ACC112 (cell line): ENCODE results near the gene ARHGAP9.
"Not testable (repeated sequence)": the region's sequence is repeated elsewhere in the genome, so short reads cannot be mapped to it uniquely, and the experiment has no call there.

ENCODE experiments used
- H2AFZ ChIP-seq: fragments of 200-600 bp; sonication (generic); one replicate; pipeline ENCODE4 v1.6.0; 2017; ENCODE audit warnings: antibody characterized with exemption, low read length; ENCODE audit not compliant: unreplicated experiment
- H3K27ac ChIP-seq: fragments of 200-600 bp; sonication (generic); 2 replicates; pipeline ENCODE4 v1.5.1; 2014; ENCODE audit warnings: low read depth, mild to moderate bottlenecking, antibody characterized with exemption, low read length, moderate library complexity
- H3K27me3 ChIP-seq: fragments of 200-600 bp; sonication (generic); 2 replicates; pipeline ENCODE4 v1.6.1; 2014; ENCODE audit warnings: mild to moderate bottlenecking, antibody characterized with exemption, low read length, moderate library complexity, mixed read lengths; ENCODE audit not compliant: insufficient read depth
- H3K36me3 ChIP-seq: fragments of 200-600 bp; sonication (generic); 2 replicates; pipeline ENCODE4 v1.6.1; 2016; ENCODE audit warnings: mild to moderate bottlenecking, antibody characterized with exemption, low read length, moderate library complexity, mixed read lengths; ENCODE audit not compliant: insufficient read depth
- H3K4me1 ChIP-seq: fragments of 200-600 bp; sonication (generic); one replicate; pipeline ENCODE4 v1.6.1; 2016; ENCODE audit warnings: low read length, mixed read lengths; ENCODE audit not compliant: insufficient read depth, unreplicated experiment, control insufficient read depth
- H3K4me3 ChIP-seq: fragments of 200-600 bp; sonication (generic); 2 replicates; pipeline ENCODE4 v1.5.1; 2014; ENCODE audit warnings: mild to moderate bottlenecking, low read depth, low read length
- H3K79me2 ChIP-seq: fragments of 200-600 bp; sonication (generic); one replicate; pipeline ENCODE4 v1.6.0; 2016; ENCODE audit warnings: low read length; ENCODE audit not compliant: control insufficient read depth, unreplicated experiment, insufficient read depth

Gene ARHGAP9

GRCh38 chr12:57431654-57432188, 47.9 kb downstream of the ARHGAP9 start:
- Histone ChIP-seq H3K4me1 (peaks cover 9% of the 10 kb centered on the region), H3K4me3 (peak overlapping the region; percentile 89), H3K27ac (peak overlapping the region; percentile 69), H3K27me3 (no peaks in the 10 kb centered on the region), H2AFZ (peak overlapping the region; percentile 54), H3K79me2 (peaks cover 22% of the 10 kb centered on the region), H3K36me3 (no peaks in the 10 kb centered on the region)

- H2AFZ ChIP-seq = peak within 1 kb of the TSS; percentile 90
Measured at GRCh38 chr12:57430931-57431566, 48.6 kb downstream of the ARHGAP9 start, which contains the start of gene R3HDM2. Gene R3HDM2 (minus strand): TSS chr12:57431043. CDS start chr12:57310428, 120,615 bp downstream.

GRCh38 chr12:57430112-57430930, 49.3 kb downstream of the ARHGAP9 start:
- H3K4me3 ChIP-seq = peak overlapping the region; percentile 89
- peak overlapping the region; percentile 69 for H3K27ac ChIP-seq
- H3K4me1 ChIP-seq = peaks cover 9% of the 10 kb centered on the region
- H2AFZ ChIP-seq = peak overlapping the region; percentile 90
- H3K36me3 ChIP-seq = no peaks in the 10 kb centered on the region
- H3K27me3 ChIP-seq = no peaks in the 10 kb centered on the region
- peaks cover 32% of the 10 kb centered on the region for H3K79me2 ChIP-seq

More at GRCh38 chr12:57430931-57431566, 48.6 kb downstream of the ARHGAP9 start, which contains the start of gene R3HDM2:
- no peaks in the 10 kb centered on the region for H3K27me3 ChIP-seq
- H3K79me2 ChIP-seq = peaks cover 28% of the 10 kb centered on the region
- H3K27ac ChIP-seq = peak within 1 kb of the TSS; percentile 69
- peaks cover 9% of the 10 kb centered on the region for H3K4me1 ChIP-seq
- peak within 1 kb of the TSS; percentile 89 for H3K4me3 ChIP-seq
- no peaks in the 10 kb centered on the region for H3K36me3 ChIP-seq

GRCh38 chr12:57429473-57430111, 50.1 kb downstream of the ARHGAP9 start:
- H3K79me2 ChIP-seq = peaks cover 34% of the 10 kb centered on the region
- H3K36me3 ChIP-seq = no peaks in the 10 kb centered on the region
- H3K4me1 ChIP-seq = peaks cover 9% of the 10 kb centered on the region
- peak overlapping the region; percentile 89 for H3K4me3 ChIP-seq
- no peaks in the 10 kb centered on the region for H3K27me3 ChIP-seq
- peak overlapping the region; percentile 69 for H3K27ac ChIP-seq
- peak overlapping the region; percentile 90 for H2AFZ ChIP-seq

DNA sequence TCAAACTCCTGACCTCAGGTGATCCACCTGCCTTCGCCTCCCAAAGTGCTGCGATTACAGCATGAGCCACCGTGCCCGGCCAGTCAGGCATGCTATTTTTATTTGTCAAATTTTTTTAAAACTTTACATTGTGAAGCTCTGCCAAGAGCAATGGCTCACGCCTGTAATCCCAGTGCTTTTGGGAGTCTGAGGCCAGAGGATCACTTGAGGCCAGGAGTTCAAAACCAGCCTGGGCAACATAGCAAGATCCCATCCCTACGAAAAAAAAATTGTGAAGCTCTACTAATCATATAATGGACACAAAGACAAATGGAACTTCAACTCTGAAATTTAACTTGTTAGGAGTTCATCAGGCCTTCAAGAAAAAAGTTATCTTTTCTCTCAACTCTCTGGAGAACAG, 50.7 kb downstream of the ARHGAP9 start:
- Histone ChIP-seq H3K36me3 (no peaks in the 10 kb centered on the region), H3K4me3 (no peak overlapping the region; the same call in 1 of the 2 replicates), H3K79me2 (peaks cover 37% of the 10 kb centered on the region)

GRCh38 chr12:57426948-57427347, 52.7 kb downstream of the ARHGAP9 start:
- peaks cover 37% of the 10 kb centered on the region for H3K79me2 ChIP-seq
- not testable (repeated sequence) for H2AFZ ChIP-seq, H3K27me3 ChIP-seq, H3K4me3 ChIP-seq, H3K36me3 ChIP-seq, H3K4me1 ChIP-seq, H3K27ac ChIP-seq

More for the DNA sequence above, 50.7 kb downstream of the ARHGAP9 start:
- Histone ChIP-seq H2AFZ (no peak overlapping the region), H3K27me3 (no peaks in the 10 kb centered on the region), H3K4me1 (peaks cover 9% of the 10 kb centered on the region), H3K27ac (no peak overlapping the region)
